ENCODE data around the gene GPR55. TPM values are rescaled to one million over a fixed set of nuclear protein-coding genes. Genes with fewer than 3 reads are reported as not detected.
A peak's percentile ranks its signal among the peaks of the same experiment; 100 is the strongest.

GPR55 gene
- total and polyA plus RNA-seq, 10 of the 15 experiments (the other 5 are each of a cell fraction or from before 2014, with no cell fraction given) = 2.1 to 30.1 (median 16.2) TPM

DNA sequence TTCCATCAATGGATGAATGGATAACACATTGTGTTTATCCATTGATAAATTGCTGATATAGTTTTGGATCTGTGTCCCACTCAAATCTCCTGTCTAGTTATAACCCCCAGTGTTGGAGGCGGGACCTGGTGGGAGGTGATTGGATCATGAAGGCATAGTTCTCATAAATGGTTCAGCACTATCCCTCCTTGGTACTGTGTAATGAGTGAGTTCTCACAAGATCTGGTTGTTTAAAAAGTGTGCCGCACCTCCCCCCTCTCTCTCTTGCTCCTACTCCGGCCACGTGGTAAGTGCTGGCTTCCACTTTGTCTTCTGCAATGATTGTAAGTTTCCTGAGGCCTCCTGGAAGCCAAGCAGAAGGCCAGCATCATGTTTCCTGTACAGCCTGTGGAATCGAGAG is 47.0 kb upstream of the GPR55 start (continued):
- TF ChIP-seq, protein P1, sequence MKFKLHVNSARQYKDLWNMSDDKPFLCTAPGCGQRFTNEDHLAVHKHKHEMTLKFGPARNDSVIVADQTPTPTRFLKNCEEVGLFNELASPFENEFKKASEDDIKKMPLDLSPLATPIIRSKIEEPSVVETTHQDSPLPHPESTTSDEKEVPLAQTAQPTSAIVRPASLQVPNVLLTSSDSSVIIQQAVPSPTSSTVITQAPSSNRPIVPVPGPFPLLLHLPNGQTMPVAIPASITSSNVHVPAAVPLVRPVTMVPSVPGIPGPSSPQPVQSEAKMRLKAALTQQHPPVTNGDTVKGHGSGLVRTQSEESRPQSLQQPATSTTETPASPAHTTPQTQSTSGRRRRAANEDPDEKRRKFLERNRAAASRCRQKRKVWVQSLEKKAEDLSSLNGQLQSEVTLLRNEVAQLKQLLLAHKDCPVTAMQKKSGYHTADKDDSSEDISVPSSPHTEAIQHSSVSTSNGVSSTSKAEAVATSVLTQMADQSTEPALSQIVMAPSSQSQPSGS (IDR thresholded peaks at IDR 0.05; ENCODE audit: low read length) = no peak
- TF ChIP-seq ASH2L (IDR thresholded peaks at IDR 0.05; ENCODE audit: borderline replicate concordance, low read depth) (no peak), TARDBP (IDR thresholded peaks at IDR 0.05; ENCODE audit: borderline replicate concordance) (no peak)

GRCh38 chr2:230969659-230970015 is 44.6 kb upstream of the GPR55 start:
- ChIA-PET SMC1A (ENCODE audit: uncharacterized antibody, unreplicated experiment) (interaction anchor here (0.7 to 16.2 kb wide), 4 partner anchors 14 to 213 kb away, joined by 3 to 266 read pairs (median 78); no protein-coding TSS in a partner anchor), CTCF (interaction anchor here (0.6 to 1.5 kb wide), 3 partner anchors 11 to 313 kb away, joined by 3 to 4 read pairs (median 3); no protein-coding TSS in a partner anchor), POLR2A (interaction anchor here (0.5 to 10.4 kb wide), 4 partner anchors 13 to 943 kb away, joined by 3 to 192 read pairs (median 5); no protein-coding TSS in a partner anchor), RAD21 (ENCODE audit: unreplicated experiment) (interaction anchor here (0.7 to 6.6 kb wide), 5 partner anchors 16 to 508 kb away, joined by 3 to 36 read pairs (median 4); no protein-coding TSS in a partner anchor)
- DNase-seq (ENCODE audit: low read depth, low spot score) (no peak), ATAC-seq (no peak), FAIRE-seq (no peak)
- H3K27ac ChIP-seq (ENCODE audit: control insufficient read depth, insufficient read depth) = peak overlapping the region; percentile 44; the same call in 1 of the 2 replicates
- no peaks in the 10 kb centered on the region for H4K20me1 ChIP-seq (ENCODE audit: control insufficient read depth, insufficient read depth)
- in situ Hi-C loops (cut with MboI) (no loop called here), intact Hi-C loops (cut with micrococcal nuclease; ENCODE audit: unreplicated experiment) (loop anchor here (10.0 kb wide), 1 partner anchor 305 kb away; no protein-coding TSS in a partner anchor)
- BruUV-seq (replicated peaks) = TSS peak; percentile 80
- H3K4me1 ChIP-seq (ENCODE audit: control insufficient read depth, insufficient read depth, low read length) = peaks cover 21% of the 10 kb centered on the region
- TF ChIP-seq POLR2AphosphoS5 (IDR thresholded peaks at IDR 0.05; ENCODE audit: low read length) = no peak
- TF ChIP-seq, protein P2, sequence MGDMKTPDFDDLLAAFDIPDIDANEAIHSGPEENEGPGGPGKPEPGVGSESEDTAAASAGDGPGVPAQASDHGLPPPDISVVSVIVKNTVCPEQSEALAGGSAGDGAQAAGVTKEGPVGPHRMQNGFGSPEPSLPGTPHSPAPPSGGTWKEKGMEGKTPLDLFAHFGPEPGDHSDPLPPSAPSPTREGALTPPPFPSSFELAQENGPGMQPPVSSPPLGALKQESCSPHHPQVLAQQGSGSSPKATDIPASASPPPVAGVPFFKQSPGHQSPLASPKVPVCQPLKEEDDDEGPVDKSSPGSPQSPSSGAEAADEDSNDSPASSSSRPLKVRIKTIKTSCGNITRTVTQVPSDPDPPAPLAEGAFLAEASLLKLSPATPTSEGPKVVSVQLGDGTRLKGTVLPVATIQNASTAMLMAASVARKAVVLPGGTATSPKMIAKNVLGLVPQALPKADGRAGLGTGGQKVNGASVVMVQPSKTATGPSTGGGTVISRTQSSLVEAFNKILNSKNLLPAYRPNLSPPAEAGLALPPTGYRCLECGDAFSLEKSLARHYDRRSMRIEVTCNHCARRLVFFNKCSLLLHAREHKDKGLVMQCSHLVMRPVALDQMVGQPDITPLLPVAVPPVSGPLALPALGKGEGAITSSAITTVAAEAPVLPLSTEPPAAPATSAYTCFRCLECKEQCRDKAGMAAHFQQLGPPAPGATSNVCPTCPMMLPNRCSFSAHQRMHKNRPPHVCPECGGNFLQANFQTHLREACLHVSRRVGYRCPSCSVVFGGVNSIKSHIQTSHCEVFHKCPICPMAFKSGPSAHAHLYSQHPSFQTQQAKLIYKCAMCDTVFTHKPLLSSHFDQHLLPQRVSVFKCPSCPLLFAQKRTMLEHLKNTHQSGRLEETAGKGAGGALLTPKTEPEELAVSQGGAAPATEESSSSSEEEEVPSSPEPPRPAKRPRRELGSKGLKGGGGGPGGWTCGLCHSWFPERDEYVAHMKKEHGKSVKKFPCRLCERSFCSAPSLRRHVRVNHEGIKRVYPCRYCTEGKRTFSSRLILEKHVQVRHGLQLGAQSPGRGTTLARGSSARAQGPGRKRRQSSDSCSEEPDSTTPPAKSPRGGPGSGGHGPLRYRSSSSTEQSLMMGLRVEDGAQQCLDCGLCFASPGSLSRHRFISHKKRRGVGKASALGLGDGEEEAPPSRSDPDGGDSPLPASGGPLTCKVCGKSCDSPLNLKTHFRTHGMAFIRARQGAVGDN (IDR thresholded peaks at IDR 0.05) = no peak
- no peak for TF ChIP-seq RUNX3 (IDR thresholded peaks at IDR 0.05; ENCODE audit: low read length)
- TF ChIP-seq E4F1 (IDR thresholded peaks at IDR 0.05; ENCODE audit: borderline replicate concordance, partially characterized antibody) = no peak
- TF ChIP-seq SMAD5 (IDR thresholded peaks at IDR 0.05; ENCODE audit: low read depth) = peak; percentile 51; the same call in 1 of the 2 replicates
- WGBS (ENCODE audit: insufficient coverage, insufficient replicate concordance, low lambda C conversion rate, missing lambda C conversion rate) = 54% methylated on average over 2 of the region's 2 CpGs
- H3K79me2 ChIP-seq (ENCODE audit: control insufficient read depth, insufficient read depth, low read length) = no peaks in the 10 kb centered on the region
- H3K4me2 ChIP-seq (ENCODE audit: control insufficient read depth, insufficient read depth) = peak overlapping the region; percentile 36; the same call in 1 of the 2 replicates
- no peaks in the 10 kb centered on the region for H3K9me3 ChIP-seq (replicated peaks; ENCODE audit: control insufficient read depth, insufficient read depth, low read length)
- no peak overlapping the region; the same call in 1 of the 2 replicates for H2AFZ ChIP-seq (ENCODE audit: control insufficient read depth, low read depth, low read length)
- no peaks in the 10 kb centered on the region for H3K36me3 ChIP-seq (ENCODE audit: control insufficient read depth in 2 of 2, insufficient read depth in 2 of 2, low read length in 1 of 2)
- no peak overlapping the region for H3K9ac ChIP-seq (ENCODE audit: control insufficient read depth, insufficient read depth, low read length)
- no peaks in the 10 kb centered on the region for H3K27me3 ChIP-seq (replicated peaks in 1 of 2; ENCODE audit: control insufficient read depth in 2 of 2, insufficient read depth in 2 of 2, low read length in 1 of 2)
- H3K4me3 ChIP-seq = peak overlapping the region; percentile 13; the same call in 1 of the 2 replicates
